ENCODE results near the gene RAPGEFL1.
A peak's percentile ranks its signal among the peaks of the same experiment; 100 is the strongest.
"Not testable (repeated sequence)": the region's sequence is repeated elsewhere in the genome, so short reads cannot be mapped to it uniquely, and the experiment has no call there.

RAPGEFL1 gene

GRCh38 chr17:40213914-40214313 is 36.6 kb downstream of the RAPGEFL1 start:
- not testable (repeated sequence) for DNase-seq

GRCh38 chr17:40218006-40218739 is 40.9 kb downstream of the RAPGEFL1 start:
- DNase-seq = no peak

GRCh38 chr17:40218740-40219593 is 41.7 kb downstream of the RAPGEFL1 start, which contains the start of gene WIPF2:
WIPF2 (plus strand) TSS chr17:40219304; CDS start chr17:40256460, 37,156 bp downstream.
- DNase-seq = peak; percentile 94 to 96 (median 95)

- peak in 2 of 5 donors; percentile 20 to 23 for DNase-seq
Observed at GRCh38 chr17:40219594-40220338, 42.5 kb downstream of the RAPGEFL1 start.

- DNase-seq = no peak
Observed at GRCh38 chr17:40224718-40225550, 47.7 kb downstream of the RAPGEFL1 start.

GRCh38 chr17:40229146-40229545 is 51.9 kb downstream of the RAPGEFL1 start:
- not testable (repeated sequence) for DNase-seq

GRCh38 chr17:40230670-40231069 is 53.4 kb downstream of the RAPGEFL1 start:
- DNase-seq = no peak

GRCh38 chr17:40231928-40232327 is 54.7 kb downstream of the RAPGEFL1 start:
- DNase-seq = not testable (repeated sequence)

GRCh38 chr17:40241252-40241834 is 64.1 kb downstream of the RAPGEFL1 start:
- no peak for DNase-seq

- DNase-seq = no peak
Observed at GRCh38 chr17:40242774-40243173, 65.5 kb downstream of the RAPGEFL1 start.

- DNase-seq = no peak
Observed at GRCh38 chr17:40243761-40244160, 66.5 kb downstream of the RAPGEFL1 start.

GRCh38 chr17:40244255-40244654 is 67.0 kb downstream of the RAPGEFL1 start:
- no peak for DNase-seq
